Skeletal muscle cell (primary cell): ENCODE results near the gene PCDHGA4.

ENCODE experiments used
- DNase-seq: peaks from one replicate; pipeline ENCODE4 v3.0.0-alpha.2; 2010; ENCODE audit warnings: low read depth
- H3K4me3 ChIP-seq: 2 replicates; pipeline ENCODE4 v1.5.1; 2011; ENCODE audit warnings: low read depth, mild to moderate bottlenecking, control low read depth, low read length, moderate library complexity

PCDHGA4 gene

GRCh38 chr5:141403387-141403786 is 48.6 kb downstream of the PCDHGA4 start:
- peak overlapping the region; percentile 35 for H3K4me3 ChIP-seq
- no peak for DNase-seq
